ENCODE measurements around the gene RPL14.

RPL14 gene

GRCh38 chr3:40456940-40457823, at the start of gene RPL14:
TSS of gene RPL14 (plus strand) at chr3:40457339. CDS start at chr3:40457472, 133 bp downstream.
- peak; percentile 94 for DNase-seq
- in situ Hi-C loops (cut with MboI; ENCODE audit: low pct_unique_long_range_greater_than_20kb, low sequenced_read_pairs), result no loop called here

GRCh38 chr3:40407611-40408010, 49.5 kb upstream of the RPL14 start:
- DNase-seq, result no peak
- in situ Hi-C loops (cut with MboI; ENCODE audit: low pct_unique_long_range_greater_than_20kb, low sequenced_read_pairs), result no loop called here

GRCh38 chr3:40414270-40414669, 42.9 kb upstream of the RPL14 start:
- in situ Hi-C loops (cut with MboI; ENCODE audit: low pct_unique_long_range_greater_than_20kb, low sequenced_read_pairs), result no loop called here
- DNase-seq, result no peak

- in situ Hi-C loops (cut with MboI; ENCODE audit: low pct_unique_long_range_greater_than_20kb, low sequenced_read_pairs), result no loop called here
- DNase-seq, result no peak
These were observed 39.1 kb upstream of the RPL14 start for GRCh38 chr3:40417845-40418543.

GRCh38 chr3:40422861-40423260, 34.3 kb upstream of the RPL14 start:
- in situ Hi-C loops (cut with MboI; ENCODE audit: low pct_unique_long_range_greater_than_20kb, low sequenced_read_pairs), result no loop called here
- DNase-seq, result no peak

GRCh38 chr3:40427045-40427669, 30.0 kb upstream of the RPL14 start:
- in situ Hi-C loops (cut with MboI; ENCODE audit: low pct_unique_long_range_greater_than_20kb, low sequenced_read_pairs), result no loop called here
- DNase-seq, result no peak

- DNase-seq, result no peak
These were observed 24.3 kb upstream of the RPL14 start for GRCh38 chr3:40432793-40433192.

GRCh38 chr3:40437889-40438288, 19.2 kb upstream of the RPL14 start:
- no peak for DNase-seq
- in situ Hi-C loops (cut with MboI; ENCODE audit: low pct_unique_long_range_greater_than_20kb, low sequenced_read_pairs), result no loop called here

More at GRCh38 chr3:40432793-40433192, 24.3 kb upstream of the RPL14 start:
- in situ Hi-C loops (cut with MboI; ENCODE audit: low pct_unique_long_range_greater_than_20kb, low sequenced_read_pairs), result no loop called here

GRCh38 chr3:40445062-40445461, 12.1 kb upstream of the RPL14 start:
- in situ Hi-C loops (cut with MboI; ENCODE audit: low pct_unique_long_range_greater_than_20kb, low sequenced_read_pairs), result no loop called here
- DNase-seq, result no peak

GRCh38 chr3:40445880-40446279, 11.3 kb upstream of the RPL14 start:
- in situ Hi-C loops (cut with MboI; ENCODE audit: low pct_unique_long_range_greater_than_20kb, low sequenced_read_pairs), result no loop called here
- DNase-seq, result no peak

GRCh38 chr3:40450438-40450837, 6.7 kb upstream of the RPL14 start:
- in situ Hi-C loops (cut with MboI; ENCODE audit: low pct_unique_long_range_greater_than_20kb, low sequenced_read_pairs), result no loop called here
- DNase-seq, result no peak

GRCh38 chr3:40451551-40451950, 5.6 kb upstream of the RPL14 start:
- DNase-seq, result no peak
- in situ Hi-C loops (cut with MboI; ENCODE audit: low pct_unique_long_range_greater_than_20kb, low sequenced_read_pairs), result no loop called here

- in situ Hi-C loops (cut with MboI; ENCODE audit: low pct_unique_long_range_greater_than_20kb, low sequenced_read_pairs), result no loop called here
These were observed 5.1 kb upstream of the RPL14 start for GRCh38 chr3:40452057-40452456.

GRCh38 chr3:40452562-40452875, 4.6 kb upstream of the RPL14 start:
- in situ Hi-C loops (cut with MboI; ENCODE audit: low pct_unique_long_range_greater_than_20kb, low sequenced_read_pairs), result no loop called here
- no peak for DNase-seq

More at GRCh38 chr3:40452057-40452456, 5.1 kb upstream of the RPL14 start:
- no peak for DNase-seq

- DNase-seq, result peak; percentile 99
- in situ Hi-C loops (cut with MboI; ENCODE audit: low pct_unique_long_range_greater_than_20kb, low sequenced_read_pairs), result no loop called here
These were observed 4.0 kb upstream of the RPL14 start for GRCh38 chr3:40452876-40453730.

- no peak for DNase-seq
- in situ Hi-C loops (cut with MboI; ENCODE audit: low pct_unique_long_range_greater_than_20kb, low sequenced_read_pairs), result no loop called here
These were observed 3.2 kb upstream of the RPL14 start for GRCh38 chr3:40453933-40454332.

- no peak for DNase-seq
- in situ Hi-C loops (cut with MboI; ENCODE audit: low pct_unique_long_range_greater_than_20kb, low sequenced_read_pairs), result no loop called here
These were observed 1.8 kb upstream of the RPL14 start for GRCh38 chr3:40455328-40455727.

GRCh38 chr3:40456279-40456939, 730 bp upstream of the RPL14 start:
- in situ Hi-C loops (cut with MboI; ENCODE audit: low pct_unique_long_range_greater_than_20kb, low sequenced_read_pairs), result no loop called here
- DNase-seq, result no peak

- no peak for DNase-seq
- in situ Hi-C loops (cut with MboI; ENCODE audit: low pct_unique_long_range_greater_than_20kb, low sequenced_read_pairs), result no loop called here
These were observed 1.3 kb downstream of the RPL14 start for GRCh38 chr3:40458473-40458872.
